CD4-positive, alpha-beta T cell treated with Interleukin-21 for 1 hour (primary cell): ENCODE data around the gene DOCK4.

Source experiments
- DNase-seq: peaks from one replicate; pipeline ENCODE4 v3.0.0-alpha.2; 2020

The DOCK4 gene

DNA sequence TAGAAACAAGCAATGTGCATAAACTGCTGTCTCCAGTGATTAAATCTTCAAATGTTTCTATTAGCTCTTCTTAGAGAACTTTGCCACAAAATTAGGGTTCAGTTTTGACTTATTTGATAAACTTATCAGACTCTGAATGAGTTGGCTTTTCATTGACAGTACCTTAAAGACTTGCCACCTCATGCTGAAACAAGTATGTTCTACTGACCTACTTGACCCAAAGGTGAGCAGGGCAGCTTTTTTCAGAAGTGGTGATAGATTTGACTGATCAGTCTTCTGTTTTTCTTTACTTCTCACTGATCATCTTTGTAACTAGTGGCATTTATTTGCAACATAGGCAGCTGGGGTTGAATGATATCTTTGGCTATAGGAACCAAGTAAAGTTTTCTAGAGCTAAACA is 8.1 kb upstream of the DOCK4 start:
- DNase-seq, result no peak

DNA sequence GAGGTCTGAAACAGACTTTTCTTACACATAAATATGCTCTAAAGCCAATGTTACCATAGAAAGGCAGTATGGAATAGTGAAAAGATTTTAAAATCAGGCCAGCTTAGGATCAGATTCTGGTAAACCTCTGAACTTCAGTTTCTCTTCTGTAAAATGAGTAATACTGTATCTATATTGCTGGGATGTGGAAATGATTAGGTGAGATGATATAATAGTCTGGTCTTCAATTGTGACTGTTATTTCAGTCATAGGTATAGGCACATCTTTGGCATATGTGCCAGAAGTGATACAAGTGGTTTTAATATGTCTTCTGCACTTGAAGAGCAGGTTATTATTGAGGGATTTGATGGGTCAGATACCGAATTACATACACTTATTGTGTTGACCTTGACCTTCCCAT is 7.5 kb upstream of the DOCK4 start:
- no peak for DNase-seq

GRCh38 chr7:112212571-112212970 is 6.4 kb upstream of the DOCK4 start:
- DNase-seq, result no peak

DNA sequence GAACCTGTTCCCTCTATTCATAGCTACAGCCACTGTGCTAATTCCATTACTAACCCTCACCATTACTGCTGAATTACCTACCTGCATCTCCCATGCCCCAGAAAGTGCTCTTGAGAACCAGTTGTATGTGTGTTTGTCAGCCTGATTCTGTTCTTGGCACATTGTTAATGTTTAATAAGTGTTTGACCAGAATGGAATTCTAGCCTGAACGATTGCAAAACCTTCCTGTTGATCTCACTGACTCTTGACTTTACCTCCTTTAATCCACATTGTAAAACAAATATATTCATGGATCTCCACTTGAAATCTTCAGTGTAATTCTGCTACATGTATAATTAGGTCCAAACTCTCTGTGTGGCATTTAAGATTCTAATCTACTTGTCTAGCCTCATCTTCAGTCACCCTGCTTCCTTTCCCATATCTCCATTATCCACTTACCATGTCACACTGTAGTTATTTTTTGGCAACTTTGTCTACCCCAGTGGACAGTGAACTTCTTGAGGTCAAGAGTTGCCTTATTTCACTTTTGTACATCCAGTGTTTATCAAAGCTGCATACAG is 5.2 kb upstream of the DOCK4 start:
- no peak for DNase-seq

- DNase-seq, result no peak
Observed at GRCh38 chr7:112207765-112208164, 1.6 kb upstream of the DOCK4 start.

DNA sequence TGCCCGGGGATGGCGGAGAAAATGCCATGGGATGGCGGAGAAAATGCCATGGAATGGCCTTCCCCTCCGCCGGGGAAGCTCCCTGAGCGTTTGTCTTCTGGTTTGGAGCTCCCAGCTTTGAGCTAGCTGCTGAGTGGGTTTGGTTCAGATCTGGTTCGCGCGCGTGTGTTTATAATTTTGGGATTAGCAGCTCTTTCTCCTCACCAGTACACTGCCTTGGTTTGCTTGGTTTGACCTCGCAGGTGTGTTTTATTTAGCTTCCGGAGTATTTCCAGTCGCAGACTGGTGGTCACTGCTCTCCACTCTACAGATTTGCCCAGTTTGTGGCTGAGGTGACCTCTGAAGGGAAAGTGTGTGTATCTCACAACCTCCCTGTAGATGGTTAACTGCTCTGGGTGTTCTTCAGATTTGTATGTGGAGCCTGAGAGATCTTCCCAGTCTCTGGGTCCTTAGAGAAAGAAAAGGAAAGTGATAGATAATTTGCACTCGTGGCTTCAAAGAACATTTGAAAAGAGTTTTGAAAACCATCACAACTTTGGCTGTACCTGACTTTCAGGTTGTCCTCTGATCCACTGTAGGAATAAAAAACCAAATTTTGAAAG is 893 bp upstream of the DOCK4 start:
- DNase-seq, result peak; percentile 10

DNA sequence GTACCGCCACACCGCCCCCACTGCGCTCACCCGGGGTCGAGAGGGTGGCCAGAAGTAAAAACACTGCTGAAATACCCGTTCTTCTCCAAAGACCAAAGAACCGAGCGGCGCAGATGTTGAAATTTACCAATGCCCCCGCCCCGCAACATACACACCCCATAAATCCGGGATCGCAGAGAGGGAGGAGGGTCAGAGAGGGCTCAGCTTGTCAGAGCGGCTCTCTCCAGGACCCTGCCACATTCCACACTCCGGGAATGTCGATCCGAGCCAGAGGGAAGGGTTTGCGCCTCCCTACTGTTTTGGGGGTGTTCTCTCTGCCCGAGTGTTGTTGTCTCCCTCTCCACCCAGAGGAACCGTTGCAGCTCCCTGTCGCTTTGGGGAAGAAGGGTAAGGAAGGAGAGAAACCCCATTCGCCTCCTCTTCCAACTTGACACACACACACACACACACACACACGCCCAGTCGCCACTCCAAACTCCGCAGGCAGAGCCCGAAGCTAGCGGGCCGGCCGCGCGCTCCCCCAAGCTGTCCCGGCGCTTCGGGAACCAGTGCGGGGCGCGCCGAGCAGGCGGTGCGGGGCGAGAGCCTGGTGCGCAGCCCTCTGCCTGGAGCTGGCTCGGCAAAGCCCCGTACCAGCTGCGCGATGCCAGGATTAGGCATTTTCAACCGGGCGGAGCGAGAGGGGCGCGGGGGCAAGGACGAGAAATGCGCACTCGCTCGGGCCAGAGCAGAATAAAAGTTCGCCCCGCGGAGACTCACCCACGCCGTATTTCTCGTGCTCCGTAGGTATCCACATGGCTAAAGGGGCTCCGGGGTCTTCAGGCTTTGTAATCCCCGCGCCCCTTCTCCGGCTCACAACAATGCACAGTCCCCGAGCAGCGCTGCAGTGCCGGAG is 609 bp downstream of the DOCK4 start:
- peak; percentile 38 for DNase-seq

- DNase-seq, result peak; percentile 22
Observed at GRCh38 chr7:112204499-112205342, 1.5 kb downstream of the DOCK4 start.

DNA sequence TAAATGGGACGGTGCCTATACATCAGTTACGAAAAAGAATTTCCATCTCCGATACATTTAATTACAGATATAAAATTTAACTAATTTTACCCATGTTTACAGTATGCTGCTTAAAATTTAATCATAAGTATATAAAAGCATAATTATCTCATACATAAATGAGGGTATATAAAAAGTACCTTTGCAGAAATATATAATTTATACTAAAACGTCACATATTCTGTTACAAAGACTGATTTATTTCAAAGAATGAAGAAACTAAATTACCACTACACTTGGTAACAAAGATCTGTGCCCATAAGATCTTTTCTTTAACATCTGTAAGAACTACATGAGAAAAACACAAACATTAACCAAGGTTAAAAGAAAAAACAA is 2.8 kb downstream of the DOCK4 start:
- no peak for DNase-seq

- peak; percentile 10 for DNase-seq
Observed at GRCh38 chr7:112202816-112203215, 3.4 kb downstream of the DOCK4 start.

DNA sequence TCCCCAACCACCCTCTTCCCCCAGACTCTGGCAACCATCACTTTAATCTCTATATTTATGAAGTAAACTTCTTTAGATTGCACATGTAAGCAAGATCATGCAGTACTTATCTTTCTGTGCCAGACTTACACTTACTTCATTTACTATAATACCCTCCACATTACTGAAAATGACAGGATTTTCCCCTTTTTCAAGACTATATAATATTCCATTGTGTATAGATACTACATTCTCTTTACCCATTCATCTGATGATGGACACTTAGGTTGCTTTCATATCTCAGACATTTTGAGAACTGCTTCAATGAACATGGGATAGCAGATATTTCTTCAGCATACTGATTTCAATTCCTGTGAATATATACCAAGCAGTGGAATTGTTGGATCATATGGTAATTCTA is 4.4 kb downstream of the DOCK4 start:
- no peak for DNase-seq

- DNase-seq, result no peak
Observed at GRCh38 chr7:112201411-112201810, 4.8 kb downstream of the DOCK4 start.

- no peak for DNase-seq
Observed at GRCh38 chr7:112199672-112200071, 6.5 kb downstream of the DOCK4 start.

- no peak for DNase-seq
Observed at GRCh38 chr7:112199035-112199655, 7.1 kb downstream of the DOCK4 start.

- no peak for DNase-seq
Observed at GRCh38 chr7:112197322-112197721, 8.9 kb downstream of the DOCK4 start.

GRCh38 chr7:112195717-112196116 is 10.5 kb downstream of the DOCK4 start:
- no peak for DNase-seq

GRCh38 chr7:112193915-112194502 is 12.2 kb downstream of the DOCK4 start:
- DNase-seq, result no peak

DNA sequence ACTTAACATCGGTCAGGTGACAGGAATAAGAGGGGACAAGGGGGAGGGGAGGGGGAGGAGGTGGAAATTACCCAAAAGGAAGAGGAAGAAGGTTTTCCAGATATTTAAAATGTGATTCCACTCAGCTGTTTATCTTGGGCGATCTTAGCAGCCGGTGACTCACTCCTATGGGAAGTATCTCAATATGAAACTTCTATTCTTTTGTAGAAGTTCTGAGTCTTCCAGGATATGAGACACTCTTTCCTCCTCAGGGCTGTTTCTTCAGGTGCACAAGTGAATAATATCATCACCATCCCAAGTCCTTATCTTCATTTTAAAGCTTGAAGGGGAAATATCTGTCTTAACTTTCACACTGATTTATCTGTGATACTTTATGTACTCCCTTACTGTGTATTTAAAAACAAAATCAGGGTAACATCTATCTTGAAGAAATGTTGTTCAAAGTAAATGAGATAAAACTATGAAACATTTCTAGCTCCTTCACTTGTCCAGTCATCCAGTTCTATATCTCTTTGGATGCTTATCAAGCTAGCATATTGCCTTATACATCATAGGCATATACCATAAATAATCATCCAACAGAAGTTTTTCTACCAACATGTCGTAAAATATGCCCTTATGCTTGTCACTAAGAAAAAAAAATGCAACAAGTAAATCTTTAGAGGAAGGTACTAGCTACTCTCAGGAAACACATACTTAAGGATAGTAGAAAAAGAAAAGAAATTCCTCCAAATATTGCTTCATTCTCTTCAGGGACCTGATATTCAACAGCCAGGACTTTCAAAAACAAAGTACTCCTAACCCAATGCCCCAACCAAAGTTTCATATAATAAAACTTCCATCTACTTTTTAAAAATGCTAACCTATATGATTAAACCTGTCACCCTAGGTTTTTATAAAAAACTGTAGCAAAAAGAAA is 13.7 kb downstream of the DOCK4 start:
- no peak for DNase-seq

- no peak for DNase-seq
Observed at GRCh38 chr7:112190120-112190519, 16.1 kb downstream of the DOCK4 start.

- DNase-seq, result no peak
Observed at GRCh38 chr7:112189691-112190090, 16.5 kb downstream of the DOCK4 start.

GRCh38 chr7:112188257-112188656 is 17.9 kb downstream of the DOCK4 start:
- no peak for DNase-seq
